ENCODE results near the gene BCL3.

BCL3 gene

DNA sequence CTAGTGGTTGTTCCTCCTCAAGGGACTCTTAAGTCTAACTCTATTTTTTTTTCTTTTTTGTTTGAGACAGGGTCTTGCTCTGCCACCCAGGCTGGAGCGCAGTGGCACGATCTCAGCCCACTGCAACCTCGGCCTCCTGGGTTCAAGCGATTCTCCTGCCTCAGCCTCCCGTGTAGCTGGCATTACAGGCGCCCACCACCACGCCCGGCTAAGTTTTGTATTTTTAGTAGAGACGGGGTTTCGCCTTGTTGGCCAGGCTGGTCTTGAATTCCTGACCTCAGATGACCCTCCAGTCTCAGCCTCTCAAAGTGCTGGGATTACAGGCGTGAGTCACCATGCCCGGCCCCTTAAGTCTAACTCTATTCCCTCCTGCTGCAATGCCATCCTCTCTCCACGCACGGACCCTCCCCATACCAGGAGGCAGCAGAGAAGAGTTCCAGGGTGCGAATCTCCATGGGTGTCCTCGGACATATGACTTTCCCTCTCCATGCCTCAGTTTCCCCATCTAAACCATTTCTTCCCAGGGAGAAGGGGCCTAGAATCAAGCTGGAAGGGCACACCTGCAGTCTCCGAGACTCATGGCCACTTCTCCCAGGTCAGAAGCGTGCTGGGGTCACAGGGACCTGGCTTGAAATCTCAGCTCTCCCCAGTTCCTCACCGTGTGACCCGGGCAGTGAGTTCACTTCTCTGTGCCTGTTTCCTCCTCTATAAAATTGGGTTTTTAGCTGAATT is 6.0 kb upstream of the BCL3 start:
- DNase-seq, result no peak

DNA sequence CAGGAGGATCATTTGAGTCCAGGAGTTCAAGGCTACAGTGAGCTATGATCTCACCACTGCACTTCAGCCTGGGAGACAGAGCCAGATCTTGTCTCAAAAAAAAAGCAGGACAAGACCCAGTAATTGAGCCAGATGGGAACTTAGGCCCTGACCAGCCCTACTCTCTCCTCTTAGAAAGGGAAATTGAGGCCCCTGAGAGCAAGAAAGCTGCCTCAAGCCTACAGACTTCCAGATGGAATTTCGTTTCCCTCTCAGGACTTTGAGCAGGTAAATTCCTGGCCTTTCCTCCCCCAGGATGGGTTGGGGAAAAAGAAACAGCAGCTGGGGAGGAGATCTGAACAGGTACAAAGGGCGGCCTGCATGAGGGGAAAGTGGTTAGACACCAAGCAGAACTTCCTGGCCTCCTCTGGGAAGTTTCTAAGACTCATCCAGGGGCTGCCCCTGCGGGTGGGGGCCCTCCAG is 3.6 kb upstream of the BCL3 start:
- DNase-seq, result no peak

DNA sequence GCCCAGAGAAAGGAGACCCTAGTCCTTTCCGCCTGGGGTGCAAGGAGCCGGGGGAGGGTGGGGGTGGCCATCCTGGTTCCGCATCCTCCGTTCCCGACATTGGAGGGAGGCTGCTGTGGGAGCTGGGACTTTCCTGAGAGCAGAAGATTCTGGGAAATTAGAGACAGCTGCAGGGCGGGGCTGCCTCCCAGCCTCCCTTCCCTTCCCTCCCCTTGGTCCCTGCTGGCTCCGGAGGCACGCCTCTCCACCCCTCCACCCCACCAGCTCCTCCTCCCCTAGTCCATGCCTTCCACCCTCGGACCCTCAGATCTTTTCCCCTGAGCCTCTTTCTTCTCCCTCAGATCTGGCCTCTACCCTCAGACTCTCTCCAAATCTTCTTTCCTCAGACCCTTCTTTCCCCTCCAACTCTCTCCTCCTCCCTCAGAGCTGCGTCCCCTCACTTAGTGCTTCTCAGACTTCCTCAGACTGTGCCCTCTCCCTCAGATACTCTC is 3.1 kb upstream of the BCL3 start:
- peak; percentile 54 for DNase-seq

- DNase-seq, result no peak
Observed at GRCh38 chr19:44745887-44746600, 2.5 kb upstream of the BCL3 start.

GRCh38 chr19:44746616-44746945 is 1.9 kb upstream of the BCL3 start:
- DNase-seq, result no peak

GRCh38 chr19:44746946-44747738 is 1.4 kb upstream of the BCL3 start:
- peak; percentile 75 for DNase-seq

DNA sequence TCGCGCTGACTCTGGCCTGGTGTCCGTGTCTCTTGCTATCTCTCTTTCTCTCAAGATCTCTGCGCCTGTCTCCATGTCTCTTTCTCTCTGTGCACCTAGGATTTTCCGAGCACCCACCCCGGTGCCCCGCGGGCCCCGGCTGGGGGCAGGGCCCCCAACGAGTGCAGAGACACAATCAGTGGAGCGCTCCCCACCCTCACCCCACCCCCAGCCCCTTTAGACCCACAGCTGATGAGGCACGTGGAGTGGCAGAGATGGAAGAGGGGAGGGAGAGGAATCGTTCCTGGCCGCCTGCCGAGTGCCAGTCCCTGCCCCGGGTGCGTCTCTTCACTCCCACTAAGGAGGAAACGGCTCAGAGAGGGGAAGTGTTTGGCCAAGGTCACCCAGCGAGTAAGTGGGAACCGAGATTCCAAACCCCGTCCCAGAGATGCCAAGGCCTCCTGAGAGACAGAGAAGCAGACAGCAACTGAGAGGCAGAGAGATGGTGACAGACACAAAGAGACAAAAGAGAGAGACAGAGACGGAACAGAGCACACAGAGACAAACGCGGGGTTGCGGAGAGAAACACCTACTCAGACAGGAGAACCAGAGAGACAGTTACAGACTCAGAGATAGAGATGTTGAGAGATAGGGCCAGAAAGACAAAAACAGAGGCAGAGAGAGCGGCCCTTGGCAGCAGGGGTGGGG is 626 bp upstream of the BCL3 start:
- DNase-seq, result peak; percentile 63

GRCh38 chr19:44749292-44749691 is 784 bp downstream of the BCL3 start:
- no peak for DNase-seq

DNA sequence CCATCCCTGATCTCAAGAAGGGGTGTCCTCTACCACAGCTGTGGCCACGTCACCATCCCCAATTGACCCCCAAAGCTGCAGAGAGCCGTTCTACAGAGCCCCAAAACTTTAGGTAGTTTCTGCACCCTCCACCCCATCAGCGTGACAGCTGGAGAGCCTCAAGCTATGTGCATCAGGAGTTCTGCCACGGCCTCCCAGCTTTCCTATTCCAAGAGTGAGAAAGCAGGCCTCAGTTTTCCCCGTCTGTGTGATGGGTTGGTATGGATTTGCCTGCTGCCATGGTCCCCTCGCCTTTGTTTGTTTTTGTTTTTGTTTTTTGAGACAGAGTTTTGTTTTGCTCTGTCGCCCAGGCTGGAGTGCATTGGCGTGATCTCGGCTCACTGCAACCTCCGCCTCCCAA is 1.5 kb downstream of the BCL3 start:
- DNase-seq, result no peak

DNA sequence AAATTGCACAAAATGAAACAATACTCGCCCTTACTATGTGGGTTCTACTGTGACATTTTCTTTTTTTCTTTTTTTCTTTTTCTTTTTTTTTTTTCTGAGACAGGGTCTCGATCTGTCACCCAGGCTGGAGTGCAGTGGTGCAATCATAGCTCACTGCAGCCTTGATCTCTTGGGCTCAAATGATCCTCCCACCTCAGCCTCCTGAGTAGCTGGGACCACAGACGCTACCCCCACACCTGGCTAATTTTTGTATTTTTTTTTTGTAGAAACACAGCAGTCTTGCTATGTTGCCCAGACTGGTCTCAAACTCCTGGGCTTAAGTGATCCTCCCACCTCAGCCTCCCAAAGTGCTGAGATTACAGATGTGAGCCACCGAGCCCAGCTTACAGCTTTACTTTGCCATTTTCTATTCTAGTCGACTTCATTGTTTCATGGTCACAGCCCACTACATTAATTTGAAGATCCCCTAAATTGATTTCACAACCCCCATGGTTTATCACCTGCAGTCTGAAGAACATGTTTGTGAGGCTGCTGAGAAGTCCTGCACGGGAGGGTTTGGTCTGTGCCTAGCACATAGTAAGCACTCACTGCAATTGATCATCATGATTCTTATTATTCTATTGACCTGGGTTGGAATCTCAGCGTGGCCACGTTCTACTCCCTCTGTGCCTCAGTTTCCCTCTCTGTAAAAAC is 3.8 kb downstream of the BCL3 start:
- DNase-seq, result no peak

- peak; percentile 78 for DNase-seq
Observed at GRCh38 chr19:44752816-44753625, 4.5 kb downstream of the BCL3 start.

GRCh38 chr19:44753626-44753931 is 5.1 kb downstream of the BCL3 start:
- DNase-seq, result no peak

- DNase-seq, result no peak
Observed at GRCh38 chr19:44753932-44754749, 5.6 kb downstream of the BCL3 start.

DNA sequence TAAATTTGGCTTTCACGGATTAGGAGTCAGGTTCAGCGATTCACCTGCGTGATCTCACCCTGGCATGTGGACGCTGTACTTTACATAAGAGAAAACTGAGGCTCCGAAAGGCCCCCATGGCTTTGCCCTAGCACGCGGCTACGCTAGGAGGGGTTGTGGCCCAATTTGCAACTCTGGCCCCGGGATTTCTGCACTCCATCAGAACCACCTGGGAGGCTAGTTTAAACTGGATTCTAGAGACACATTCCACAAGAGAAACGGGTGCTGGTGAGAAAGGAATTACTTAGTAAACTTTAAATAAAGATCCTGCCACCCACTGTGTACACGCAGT is 6.2 kb downstream of the BCL3 start:
- DNase-seq, result no peak

DNA sequence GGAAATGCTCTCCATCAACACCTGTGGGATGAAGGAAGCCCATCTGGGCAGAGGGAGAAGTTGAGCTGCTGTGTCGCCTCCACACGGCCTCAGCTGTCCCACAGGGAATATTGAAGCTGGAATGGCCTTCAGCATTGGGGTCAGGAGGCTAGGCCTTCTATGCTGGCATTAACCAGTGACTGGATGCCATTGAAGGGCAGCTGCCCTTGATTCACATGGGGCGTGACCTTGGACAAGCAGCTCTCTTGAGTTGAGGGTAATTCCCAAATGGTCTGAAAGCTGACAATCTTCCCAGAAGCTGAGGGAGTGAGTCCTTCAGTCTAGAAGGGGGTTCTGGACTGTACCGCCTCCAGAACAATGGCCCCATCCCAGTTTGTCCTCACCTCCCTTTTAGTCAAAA is 6.7 kb downstream of the BCL3 start:
- DNase-seq, result no peak

- DNase-seq, result no peak
Observed at GRCh38 chr19:44756089-44756562, 7.6 kb downstream of the BCL3 start.

GRCh38 chr19:44757057-44757734 is 8.7 kb downstream of the BCL3 start:
- peak; percentile 74 for DNase-seq

- peak; percentile 85 for DNase-seq
Observed at GRCh38 chr19:44757735-44758505, 9.4 kb downstream of the BCL3 start.

GRCh38 chr19:44758596-44758995 is 10.1 kb downstream of the BCL3 start:
- peak; percentile 46 for DNase-seq
